GM13977 (cell line): Measurements from ENCODE around the gene SPG7.

Source experiments
- DNase-seq: peaks from one replicate; pipeline ENCODE4 v3.0.0; 2012; ENCODE audit warnings: low spot score
- in situ Hi-C: fragments of 300-500 bp; cut with MboI; formaldehyde crosslinking; loops from one replicate; pipeline ENCODE4 v1.12.0; 2022; ENCODE audit warnings: low sequenced_read_pairs, low pct_unique_long_range_greater_than_20kb, mixed read lengths, inconsistent platforms; ENCODE audit not compliant: unreplicated experiment
- TF ChIP-seq, protein P1 (sequence below): IDR thresholded peaks from 2 replicates; pipeline ENCODE4 v1.5.1; 2012; ENCODE audit warnings: mild to moderate bottlenecking, control low read depth; ENCODE audit not compliant: insufficient read depth; ENCODE audit errors: extremely low read depth, missing control alignments

Gene SPG7

GRCh38 chr16:89467382-89467781 is 40.8 kb upstream of the SPG7 start:
- in situ Hi-C loops = no loop called here
- no peak for DNase-seq
- TF ChIP-seq, protein P1, sequence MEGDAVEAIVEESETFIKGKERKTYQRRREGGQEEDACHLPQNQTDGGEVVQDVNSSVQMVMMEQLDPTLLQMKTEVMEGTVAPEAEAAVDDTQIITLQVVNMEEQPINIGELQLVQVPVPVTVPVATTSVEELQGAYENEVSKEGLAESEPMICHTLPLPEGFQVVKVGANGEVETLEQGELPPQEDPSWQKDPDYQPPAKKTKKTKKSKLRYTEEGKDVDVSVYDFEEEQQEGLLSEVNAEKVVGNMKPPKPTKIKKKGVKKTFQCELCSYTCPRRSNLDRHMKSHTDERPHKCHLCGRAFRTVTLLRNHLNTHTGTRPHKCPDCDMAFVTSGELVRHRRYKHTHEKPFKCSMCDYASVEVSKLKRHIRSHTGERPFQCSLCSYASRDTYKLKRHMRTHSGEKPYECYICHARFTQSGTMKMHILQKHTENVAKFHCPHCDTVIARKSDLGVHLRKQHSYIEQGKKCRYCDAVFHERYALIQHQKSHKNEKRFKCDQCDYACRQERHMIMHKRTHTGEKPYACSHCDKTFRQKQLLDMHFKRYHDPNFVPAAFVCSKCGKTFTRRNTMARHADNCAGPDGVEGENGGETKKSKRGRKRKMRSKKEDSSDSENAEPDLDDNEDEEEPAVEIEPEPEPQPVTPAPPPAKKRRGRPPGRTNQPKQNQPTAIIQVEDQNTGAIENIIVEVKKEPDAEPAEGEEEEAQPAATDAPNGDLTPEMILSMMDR = no peak

DNA sequence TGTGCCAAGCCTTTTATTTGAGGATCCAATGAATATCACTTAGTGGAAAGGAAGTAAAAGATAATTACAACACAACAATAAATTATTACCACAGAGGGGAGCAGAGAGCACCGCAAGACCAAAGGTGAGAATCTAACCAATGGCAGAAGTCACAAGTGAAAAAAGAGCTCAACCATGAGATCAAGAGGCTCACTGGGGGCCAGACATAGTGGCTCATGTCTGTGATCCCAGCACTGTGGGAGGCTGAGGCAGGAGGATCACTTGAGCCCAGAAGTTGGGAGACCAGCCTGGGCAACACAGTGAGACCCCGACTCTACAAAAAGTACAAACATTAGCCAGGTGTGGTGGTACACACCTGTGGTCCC is 35.5 kb upstream of the SPG7 start:
- TF ChIP-seq, protein P1 = no peak
- DNase-seq = no peak
- in situ Hi-C loops = no loop called here

DNA sequence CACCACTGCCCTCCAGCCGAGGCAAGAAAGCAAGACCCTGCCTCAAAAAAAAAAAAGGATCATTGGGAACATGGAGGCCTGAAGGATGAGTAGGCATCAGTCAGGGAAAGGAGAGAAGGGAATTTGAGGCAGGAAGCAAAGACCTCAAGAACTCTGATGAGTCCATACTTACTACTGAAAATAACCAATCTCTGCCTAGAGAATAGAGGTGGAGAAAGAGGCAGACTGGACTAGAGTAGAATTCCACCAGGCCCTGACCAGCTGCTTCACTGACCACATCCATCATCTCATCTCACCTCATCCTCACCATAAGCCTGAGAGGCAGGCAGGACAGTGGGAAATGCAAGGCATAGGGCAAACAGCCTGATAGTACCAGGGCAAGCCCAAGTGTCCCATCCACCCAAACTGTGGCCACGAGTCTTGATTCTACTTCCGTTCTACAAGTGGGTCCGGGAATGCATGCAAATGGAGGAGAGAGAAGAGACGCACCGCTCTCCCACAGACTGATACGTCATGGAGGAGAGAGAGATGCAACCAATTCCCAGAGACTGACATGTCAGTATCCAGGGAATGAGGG is 35.0 kb upstream of the SPG7 start:
- DNase-seq = no peak
- TF ChIP-seq, protein P1 = no peak
- in situ Hi-C loops = no loop called here

GRCh38 chr16:89473791-89474414 is 34.3 kb upstream of the SPG7 start:
- TF ChIP-seq, protein P1 = no peak
- in situ Hi-C loops = no loop called here
- DNase-seq = no peak

DNA sequence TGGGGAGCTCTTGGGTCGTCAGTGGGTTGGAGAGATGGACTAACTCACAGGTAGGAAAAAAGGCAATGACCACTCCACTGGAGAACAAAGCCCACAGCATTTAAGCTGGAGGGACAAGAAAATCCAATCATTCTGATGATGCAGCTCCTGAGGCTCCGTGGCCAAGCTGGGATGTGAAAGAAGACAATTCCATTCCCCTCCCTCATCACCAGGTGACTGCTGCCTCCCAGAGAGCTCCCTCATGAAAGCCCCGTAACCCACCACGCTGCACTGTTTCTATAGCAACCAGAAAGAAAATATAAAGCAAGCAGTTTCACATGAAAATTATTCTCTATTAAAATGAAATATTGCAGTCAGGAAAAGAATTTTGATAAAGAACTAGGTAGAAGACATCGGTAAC is 33.1 kb upstream of the SPG7 start:
- in situ Hi-C loops = no loop called here
- DNase-seq = no peak
- TF ChIP-seq, protein P1 = no peak

DNA sequence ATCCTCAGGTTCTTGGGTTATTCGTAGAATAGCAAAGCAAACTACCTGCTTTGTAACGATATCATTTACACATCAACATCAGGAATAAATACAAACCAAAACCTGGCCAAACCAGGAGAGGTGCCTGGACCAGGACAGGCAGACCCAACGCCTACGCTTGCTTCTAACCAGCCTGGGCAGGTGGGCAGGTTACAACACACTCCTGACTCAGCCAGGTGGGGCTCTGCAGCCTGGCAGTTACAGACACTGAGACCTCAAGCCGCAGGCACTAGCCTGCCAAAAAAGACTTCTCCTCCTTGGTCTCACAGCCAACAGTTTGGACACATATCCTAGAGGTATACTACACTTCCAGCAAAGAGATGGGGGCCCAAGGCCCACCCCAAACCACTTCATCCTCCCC is 31.8 kb upstream of the SPG7 start:
- TF ChIP-seq, protein P1 = no peak
- DNase-seq = no peak
- in situ Hi-C loops = no loop called here
